ENCODE measurements around the gene FGF7. TPM values are rescaled to one million over a fixed set of nuclear protein-coding genes. Genes with fewer than 3 reads are reported as not detected.
A peak's percentile ranks its signal among the peaks of the same experiment; 100 is the strongest.

Gene FGF7
- total and polyA plus RNA-seq, 2 experiments from 2014 or later: 0.03 to 0.08 TPM

GRCh38 chr15:49521802-49522201 is 98.8 kb downstream of the FGF7 start:
- no peaks in the 10 kb centered on the region for H3K4me1 Mint-ChIP-seq

More at GRCh38 chr15:49521802-49522201, 98.8 kb downstream of the FGF7 start:
- no peak overlapping the region for H3K4me2 ChIP-seq
- DNase-seq (ENCODE audit: low spot score): peak; percentile 13
- no peaks in the 10 kb centered on the region for H3F3A ChIP-seq (replicated peaks; ENCODE audit: low read depth)
- peaks cover 10% of the 10 kb centered on the region; the same call in 1 of the 2 replicates for H3K9me2 ChIP-seq (ENCODE audit: insufficient read depth)
- H3K4me1 ChIP-seq (ENCODE audit: insufficient read depth): no peaks in the 10 kb centered on the region
- H2AFZ ChIP-seq: no peak overlapping the region
- H3K36me3 ChIP-seq (ENCODE audit: insufficient read depth): peaks cover 4% of the 10 kb centered on the region; the same call in 1 of the 2 replicates
- no peaks in the 10 kb centered on the region for H3K27me3 ChIP-seq (ENCODE audit: insufficient read depth)
- no peak for ATAC-seq
- H3K36me3 Mint-ChIP-seq (ENCODE audit: low read depth): peaks cover 11% of the 10 kb centered on the region
- peaks cover 30% of the 10 kb centered on the region for H3K9me3 Mint-ChIP-seq
- H3K27ac Mint-ChIP-seq: no peak overlapping the region
- TF ChIP-seq STAT1 (IDR thresholded peaks at IDR 0.05; ENCODE audit: unreplicated experiment) (no peak), CREB1 (CRISPR knock-in tag; IDR thresholded peaks at IDR 0.05; ENCODE audit: low read depth) (no peak), CTCF (conservative IDR thresholded peaks at IDR 0.05; ENCODE audit: low read depth in 2 of 2) (peak; percentile 19 to 39; a peak in 3 of 4 replicates), REST (IDR thresholded peaks at IDR 0.05; ENCODE audit: unreplicated experiment) (no peak), ETS1 (IDR thresholded peaks at IDR 0.05) (no peak)
- no peak overlapping the region for H3K27ac ChIP-seq (ENCODE audit: low read depth)
- no peak overlapping the region for H3K4me3 ChIP-seq
- H3K27me3 Mint-ChIP-seq (ENCODE audit: insufficient read depth, low read depth, poor library complexity): peaks cover 2% of the 10 kb centered on the region
- H3K79me2 ChIP-seq (replicated peaks; ENCODE audit: insufficient read depth): no peaks in the 10 kb centered on the region
- H4K20me1 ChIP-seq (replicated peaks; ENCODE audit: insufficient read depth): no peaks in the 10 kb centered on the region
- H3K4me3 Mint-ChIP-seq: no peak overlapping the region
